ENCODE results near the gene CEP85L.

Gene CEP85L

DNA sequence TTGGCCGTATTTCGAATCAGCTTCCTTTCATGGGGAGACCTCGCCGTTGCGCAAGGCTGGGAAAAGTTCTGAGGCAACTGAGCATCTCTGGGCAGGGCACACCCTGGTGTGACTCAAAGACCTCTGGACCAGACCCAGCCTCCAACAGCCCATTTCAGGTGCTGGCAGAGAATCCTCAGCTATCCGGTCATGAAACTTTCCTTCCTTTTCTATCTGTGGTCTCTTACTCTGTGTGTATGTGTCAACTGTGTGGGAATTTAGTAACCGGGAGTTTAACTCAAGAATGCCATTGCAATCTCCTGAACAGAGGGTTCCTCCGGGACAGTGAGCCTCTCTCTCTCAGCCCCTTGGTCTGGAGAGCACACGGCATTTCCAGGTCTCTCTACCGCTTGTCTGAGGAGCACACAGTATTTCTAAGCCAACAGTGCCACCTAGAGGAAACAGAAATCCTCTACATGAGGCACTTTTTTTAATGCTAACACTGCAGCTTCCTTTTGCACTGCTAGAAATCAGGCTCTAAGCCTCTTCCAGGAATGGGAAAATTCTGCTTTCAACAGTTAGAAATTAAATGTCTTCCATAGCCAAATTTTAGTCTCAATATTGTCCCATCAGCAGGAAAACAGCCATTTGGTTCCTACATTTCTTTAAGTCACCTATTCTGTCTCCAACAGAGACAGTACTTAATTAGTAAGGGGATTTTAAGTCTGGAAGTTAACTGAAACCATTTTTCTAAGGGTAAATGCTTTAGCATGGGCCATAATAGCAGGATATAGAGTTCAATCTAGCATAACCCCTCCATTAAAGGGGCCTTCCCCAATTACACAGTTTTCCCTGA lies 70.6 kb downstream of the CEP85L start:
- no peak overlapping the region for H3K27ac ChIP-seq (replicated peaks)
- peak; percentile 38 to 55 for DNase-seq (ENCODE audit: low read depth in 1 of 2, low spot score in 1 of 2)
- H3K27me3 ChIP-seq (ENCODE audit: insufficient read depth, poor library complexity, severe bottlenecking), result no peaks in the 10 kb centered on the region
- TF ChIP-seq, protein P1, sequence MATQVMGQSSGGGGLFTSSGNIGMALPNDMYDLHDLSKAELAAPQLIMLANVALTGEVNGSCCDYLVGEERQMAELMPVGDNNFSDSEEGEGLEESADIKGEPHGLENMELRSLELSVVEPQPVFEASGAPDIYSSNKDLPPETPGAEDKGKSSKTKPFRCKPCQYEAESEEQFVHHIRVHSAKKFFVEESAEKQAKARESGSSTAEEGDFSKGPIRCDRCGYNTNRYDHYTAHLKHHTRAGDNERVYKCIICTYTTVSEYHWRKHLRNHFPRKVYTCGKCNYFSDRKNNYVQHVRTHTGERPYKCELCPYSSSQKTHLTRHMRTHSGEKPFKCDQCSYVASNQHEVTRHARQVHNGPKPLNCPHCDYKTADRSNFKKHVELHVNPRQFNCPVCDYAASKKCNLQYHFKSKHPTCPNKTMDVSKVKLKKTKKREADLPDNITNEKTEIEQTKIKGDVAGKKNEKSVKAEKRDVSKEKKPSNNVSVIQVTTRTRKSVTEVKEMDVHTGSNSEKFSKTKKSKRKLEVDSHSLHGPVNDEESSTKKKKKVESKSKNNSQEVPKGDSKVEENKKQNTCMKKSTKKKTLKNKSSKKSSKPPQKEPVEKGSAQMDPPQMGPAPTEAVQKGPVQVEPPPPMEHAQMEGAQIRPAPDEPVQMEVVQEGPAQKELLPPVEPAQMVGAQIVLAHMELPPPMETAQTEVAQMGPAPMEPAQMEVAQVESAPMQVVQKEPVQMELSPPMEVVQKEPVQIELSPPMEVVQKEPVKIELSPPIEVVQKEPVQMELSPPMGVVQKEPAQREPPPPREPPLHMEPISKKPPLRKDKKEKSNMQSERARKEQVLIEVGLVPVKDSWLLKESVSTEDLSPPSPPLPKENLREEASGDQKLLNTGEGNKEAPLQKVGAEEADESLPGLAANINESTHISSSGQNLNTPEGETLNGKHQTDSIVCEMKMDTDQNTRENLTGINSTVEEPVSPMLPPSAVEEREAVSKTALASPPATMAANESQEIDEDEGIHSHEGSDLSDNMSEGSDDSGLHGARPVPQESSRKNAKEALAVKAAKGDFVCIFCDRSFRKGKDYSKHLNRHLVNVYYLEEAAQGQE (IDR thresholded peaks at IDR 0.05; ENCODE audit: insufficient replicate concordance, low read depth), result no peak
- TF ChIP-seq, protein P2, sequence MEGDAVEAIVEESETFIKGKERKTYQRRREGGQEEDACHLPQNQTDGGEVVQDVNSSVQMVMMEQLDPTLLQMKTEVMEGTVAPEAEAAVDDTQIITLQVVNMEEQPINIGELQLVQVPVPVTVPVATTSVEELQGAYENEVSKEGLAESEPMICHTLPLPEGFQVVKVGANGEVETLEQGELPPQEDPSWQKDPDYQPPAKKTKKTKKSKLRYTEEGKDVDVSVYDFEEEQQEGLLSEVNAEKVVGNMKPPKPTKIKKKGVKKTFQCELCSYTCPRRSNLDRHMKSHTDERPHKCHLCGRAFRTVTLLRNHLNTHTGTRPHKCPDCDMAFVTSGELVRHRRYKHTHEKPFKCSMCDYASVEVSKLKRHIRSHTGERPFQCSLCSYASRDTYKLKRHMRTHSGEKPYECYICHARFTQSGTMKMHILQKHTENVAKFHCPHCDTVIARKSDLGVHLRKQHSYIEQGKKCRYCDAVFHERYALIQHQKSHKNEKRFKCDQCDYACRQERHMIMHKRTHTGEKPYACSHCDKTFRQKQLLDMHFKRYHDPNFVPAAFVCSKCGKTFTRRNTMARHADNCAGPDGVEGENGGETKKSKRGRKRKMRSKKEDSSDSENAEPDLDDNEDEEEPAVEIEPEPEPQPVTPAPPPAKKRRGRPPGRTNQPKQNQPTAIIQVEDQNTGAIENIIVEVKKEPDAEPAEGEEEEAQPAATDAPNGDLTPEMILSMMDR (IDR thresholded peaks at IDR 0.05; ENCODE audit: insufficient read depth, low read length), result peak; percentile 37
- H3K4me3 ChIP-seq (replicated peaks; ENCODE audit: insufficient read depth, low read length), result no peak overlapping the region

- DNase-seq (ENCODE audit: low read depth in 1 of 2, low spot score in 1 of 2), result no peak
- Histone ChIP-seq H3K27ac (replicated peaks) (no peak overlapping the region), H3K27me3 (ENCODE audit: insufficient read depth, poor library complexity, severe bottlenecking) (no peaks in the 10 kb centered on the region), H3K4me3 (replicated peaks; ENCODE audit: insufficient read depth, low read length) (no peak overlapping the region)
- TF ChIP-seq, protein P2 (IDR thresholded peaks at IDR 0.05; ENCODE audit: insufficient read depth, low read length), result no peak
- TF ChIP-seq POLR2AphosphoS5 (IDR thresholded peaks at IDR 0.05; ENCODE audit: low read depth), result no peak
- no peak for TF ChIP-seq GABPA (IDR thresholded peaks at IDR 0.05; ENCODE audit: low read depth)
Measured at GRCh38 chr6:118579786-118580185, 71.6 kb downstream of the CEP85L start.

- no peak for DNase-seq (ENCODE audit: low read depth in 1 of 2, low spot score in 1 of 2)
- no peak overlapping the region for H3K4me3 ChIP-seq (replicated peaks; ENCODE audit: insufficient read depth, low read length)
- H3K27me3 ChIP-seq (ENCODE audit: insufficient read depth, poor library complexity, severe bottlenecking), result no peaks in the 10 kb centered on the region
- H3K27ac ChIP-seq (replicated peaks), result no peak overlapping the region
- TF ChIP-seq, protein P1 (IDR thresholded peaks at IDR 0.05; ENCODE audit: insufficient replicate concordance, low read depth), result no peak
- no peak for TF ChIP-seq POLR2AphosphoS5 (IDR thresholded peaks at IDR 0.05; ENCODE audit: low read depth)
- no peak for TF ChIP-seq SPI1 (IDR thresholded peaks at IDR 0.05; ENCODE audit: borderline replicate concordance, low read depth)
- TF ChIP-seq GABPA (IDR thresholded peaks at IDR 0.05; ENCODE audit: low read depth), result no peak
- TF ChIP-seq, protein P2 (IDR thresholded peaks at IDR 0.05; ENCODE audit: insufficient read depth, low read length), result no peak
Measured at GRCh38 chr6:118578617-118579016, 72.8 kb downstream of the CEP85L start.

GRCh38 chr6:118577972-118578371 lies 73.4 kb downstream of the CEP85L start:
- no peaks in the 10 kb centered on the region for H3K27me3 ChIP-seq (ENCODE audit: insufficient read depth, poor library complexity, severe bottlenecking)
- TF ChIP-seq POLR2AphosphoS5 (IDR thresholded peaks at IDR 0.05; ENCODE audit: low read depth) (no peak), SPI1 (IDR thresholded peaks at IDR 0.05; ENCODE audit: borderline replicate concordance, low read depth) (no peak), GABPA (IDR thresholded peaks at IDR 0.05; ENCODE audit: low read depth) (no peak)
- TF ChIP-seq, protein P2 (IDR thresholded peaks at IDR 0.05; ENCODE audit: insufficient read depth, low read length), result no peak
- TF ChIP-seq, protein P1 (IDR thresholded peaks at IDR 0.05; ENCODE audit: insufficient replicate concordance, low read depth), result no peak
- H3K27ac ChIP-seq (replicated peaks), result no peak overlapping the region
- no peak overlapping the region for H3K4me3 ChIP-seq (replicated peaks; ENCODE audit: insufficient read depth, low read length)
- DNase-seq (ENCODE audit: low read depth in 1 of 2, low spot score in 1 of 2), result no peak
